ENCODE results near the gene MTMR3.

GRCh38 chr22:30026756-30027155 is 143.8 kb downstream of the MTMR3 start:
- TF ChIP-seq CTCF (IDR thresholded peaks at IDR 0.05; ENCODE audit: insufficient read depth, low read depth, low read length), result no peak
- TF ChIP-seq EZH2 (IDR thresholded peaks at IDR 0.05; ENCODE audit: insufficient read depth, low read length), result no peak
